Fibroblast of pulmonary artery (primary cell): Measurements from ENCODE around the gene FOXL3.

Source experiments
- DNase-seq: peaks from one replicate; pipeline ENCODE4 v3.0.0-alpha.2; 2010; ENCODE audit warnings: low read depth
- H3K4me3 ChIP-seq: replicated peaks from 2 replicates; pipeline ENCODE4 v1.5.1; 2011; ENCODE audit warnings: low read depth, mild to moderate bottlenecking, control low read depth, low read length, moderate library complexity
- TF ChIP-seq, protein P1 (sequence below): IDR thresholded peaks from 2 replicates; pipeline ENCODE4 v1.5.1; 2011; ENCODE audit warnings: mild to moderate bottlenecking, control low read depth, low read length, inconsistent platforms; ENCODE audit errors: missing control alignments

The FOXL3 gene

DNA sequence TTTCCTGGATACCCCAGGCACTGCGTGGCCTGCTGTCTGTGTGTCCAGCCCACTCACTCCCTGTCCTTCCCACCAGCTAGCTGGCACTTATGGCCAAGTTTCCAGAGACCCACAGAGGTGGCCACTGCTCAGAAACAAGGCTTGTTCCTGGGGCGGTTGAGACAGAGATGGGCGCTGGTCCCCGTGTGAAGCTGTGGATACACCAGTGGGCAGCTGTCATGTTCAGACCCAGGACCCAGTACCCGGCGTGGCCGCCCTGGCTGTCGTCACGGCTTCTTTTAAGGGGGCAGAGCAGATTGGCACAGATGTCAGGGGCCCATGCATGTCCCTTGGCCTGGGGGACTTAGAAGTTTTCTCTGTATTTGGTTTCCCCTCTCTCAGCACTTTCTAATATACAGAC, 36.3 kb downstream of the FOXL3 start:
- H3K4me3 ChIP-seq: no peak overlapping the region
- TF ChIP-seq, protein P1, sequence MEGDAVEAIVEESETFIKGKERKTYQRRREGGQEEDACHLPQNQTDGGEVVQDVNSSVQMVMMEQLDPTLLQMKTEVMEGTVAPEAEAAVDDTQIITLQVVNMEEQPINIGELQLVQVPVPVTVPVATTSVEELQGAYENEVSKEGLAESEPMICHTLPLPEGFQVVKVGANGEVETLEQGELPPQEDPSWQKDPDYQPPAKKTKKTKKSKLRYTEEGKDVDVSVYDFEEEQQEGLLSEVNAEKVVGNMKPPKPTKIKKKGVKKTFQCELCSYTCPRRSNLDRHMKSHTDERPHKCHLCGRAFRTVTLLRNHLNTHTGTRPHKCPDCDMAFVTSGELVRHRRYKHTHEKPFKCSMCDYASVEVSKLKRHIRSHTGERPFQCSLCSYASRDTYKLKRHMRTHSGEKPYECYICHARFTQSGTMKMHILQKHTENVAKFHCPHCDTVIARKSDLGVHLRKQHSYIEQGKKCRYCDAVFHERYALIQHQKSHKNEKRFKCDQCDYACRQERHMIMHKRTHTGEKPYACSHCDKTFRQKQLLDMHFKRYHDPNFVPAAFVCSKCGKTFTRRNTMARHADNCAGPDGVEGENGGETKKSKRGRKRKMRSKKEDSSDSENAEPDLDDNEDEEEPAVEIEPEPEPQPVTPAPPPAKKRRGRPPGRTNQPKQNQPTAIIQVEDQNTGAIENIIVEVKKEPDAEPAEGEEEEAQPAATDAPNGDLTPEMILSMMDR: no peak
- DNase-seq: no peak

DNA sequence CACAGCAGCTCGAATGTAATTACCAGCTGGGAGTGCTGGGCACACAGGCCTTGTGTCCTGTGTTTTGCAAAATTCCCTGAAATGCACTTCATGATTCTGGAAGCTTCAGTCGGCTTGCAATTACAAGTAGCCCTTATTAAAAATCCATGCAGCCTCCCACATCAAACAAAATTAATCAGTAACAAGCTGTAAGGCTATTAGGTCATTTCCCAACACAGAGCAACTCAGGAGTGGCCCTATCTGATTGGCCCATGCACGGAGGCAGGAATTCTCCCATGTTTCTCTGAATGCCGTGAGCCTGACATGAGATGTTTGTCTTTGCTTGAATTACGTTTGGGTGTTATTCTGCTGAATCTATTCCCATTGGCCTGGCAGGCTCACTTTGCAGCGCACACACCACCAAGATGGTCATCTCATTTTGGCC, 36.9 kb downstream of the FOXL3 start:
- peak; percentile 22 for DNase-seq
- TF ChIP-seq, protein P1: no peak
- no peak overlapping the region for H3K4me3 ChIP-seq

DNA sequence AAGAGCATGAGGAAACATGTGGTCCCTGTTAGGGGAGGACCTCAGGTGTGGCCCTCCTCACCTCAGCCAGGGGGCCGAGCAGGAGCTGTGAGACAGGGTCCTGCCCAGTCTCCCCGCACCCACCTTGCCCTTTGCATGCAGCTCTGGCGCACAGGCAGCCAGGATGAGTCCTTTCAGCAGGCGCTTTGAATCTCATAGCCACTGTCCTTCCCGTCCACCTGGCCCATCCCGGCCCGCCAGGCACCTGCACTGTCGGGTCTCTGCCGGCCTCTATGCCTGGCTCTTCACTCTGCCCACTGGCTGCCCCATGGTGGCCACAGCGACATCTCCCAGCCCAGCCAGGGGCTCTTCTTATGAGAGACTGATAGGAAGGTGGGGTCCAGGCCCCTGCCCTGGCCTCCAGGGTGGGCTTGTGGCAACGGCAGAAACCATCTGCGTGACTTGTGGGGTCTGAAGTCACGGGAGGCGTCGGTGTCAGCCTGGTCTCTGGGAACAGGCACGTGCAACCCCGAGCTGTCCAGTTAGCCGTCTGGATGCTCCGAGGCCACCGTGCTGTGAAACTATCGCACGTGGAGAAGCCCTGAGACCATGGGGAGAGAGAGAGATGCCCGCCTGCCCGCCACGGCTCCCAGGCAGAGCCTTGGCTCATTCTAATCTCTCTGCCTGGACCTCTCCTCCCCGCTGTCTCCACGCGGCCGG, 37.4 kb downstream of the FOXL3 start:
- H3K4me3 ChIP-seq: no peak overlapping the region
- DNase-seq: no peak
- TF ChIP-seq, protein P1: no peak

DNA sequence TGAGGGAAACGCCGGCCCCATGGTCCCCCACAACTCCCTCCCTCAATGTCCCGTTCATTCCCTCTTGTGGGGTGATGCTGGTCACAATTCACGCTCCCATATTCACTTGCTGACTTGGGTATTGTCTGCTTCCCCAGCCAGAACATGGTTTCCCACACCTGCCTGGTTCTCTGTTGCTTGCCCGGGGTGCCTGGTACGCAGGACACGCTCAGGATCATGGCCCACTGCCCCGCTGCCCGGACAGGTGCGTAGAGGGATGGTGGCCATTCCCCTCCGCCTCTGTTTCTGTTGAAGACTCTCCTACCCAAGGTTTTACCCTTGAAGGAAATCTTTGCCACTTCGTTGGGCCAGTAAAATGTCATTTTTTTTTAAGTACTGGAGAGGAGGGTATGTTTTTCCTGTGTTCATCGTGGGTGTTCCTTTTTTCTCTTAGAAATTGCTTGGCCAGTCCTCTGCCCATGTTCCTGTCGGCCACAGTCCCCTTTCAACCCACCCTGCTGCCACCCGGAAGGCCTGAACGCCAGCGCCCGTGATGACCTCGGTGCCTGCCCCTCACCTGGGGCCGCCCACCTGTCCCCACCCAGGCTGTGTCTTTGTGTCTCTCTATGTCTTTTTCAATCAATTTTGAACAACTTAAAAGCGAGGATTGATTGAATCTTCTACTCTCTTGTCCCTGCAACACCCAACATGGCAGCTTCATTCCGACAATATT, 38.2 kb downstream of the FOXL3 start:
- TF ChIP-seq, protein P1: no peak
- DNase-seq: no peak
- H3K4me3 ChIP-seq: no peak overlapping the region

DNA sequence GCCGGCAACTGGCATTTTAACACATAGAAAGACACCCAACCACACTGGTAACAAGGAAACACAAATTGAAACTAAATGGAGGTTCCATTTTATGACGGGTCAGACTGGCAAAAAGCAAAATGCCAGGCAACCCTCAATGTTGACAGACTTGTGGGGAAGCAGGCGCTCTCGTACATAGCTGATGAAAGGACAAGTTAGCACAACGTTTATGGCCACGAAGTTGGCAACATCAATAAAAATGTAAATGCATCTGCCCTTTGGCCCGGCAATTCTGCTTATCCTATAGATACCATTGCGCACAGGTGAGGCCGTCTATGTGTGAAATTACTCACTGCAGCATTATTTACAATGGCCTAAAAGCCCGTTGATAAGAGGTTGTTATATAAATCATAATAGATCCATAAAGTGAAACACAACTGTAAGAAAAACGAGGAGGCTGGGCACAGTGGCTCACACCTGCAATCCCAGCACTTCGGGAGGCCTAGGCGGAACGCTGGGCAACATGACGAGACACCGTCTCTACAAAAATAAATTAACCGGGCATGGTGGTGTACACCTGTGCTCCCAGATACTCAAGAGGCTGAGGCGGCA, 39.8 kb downstream of the FOXL3 start:
- no peak overlapping the region for H3K4me3 ChIP-seq
- TF ChIP-seq, protein P1: no peak
- DNase-seq: no peak

DNA sequence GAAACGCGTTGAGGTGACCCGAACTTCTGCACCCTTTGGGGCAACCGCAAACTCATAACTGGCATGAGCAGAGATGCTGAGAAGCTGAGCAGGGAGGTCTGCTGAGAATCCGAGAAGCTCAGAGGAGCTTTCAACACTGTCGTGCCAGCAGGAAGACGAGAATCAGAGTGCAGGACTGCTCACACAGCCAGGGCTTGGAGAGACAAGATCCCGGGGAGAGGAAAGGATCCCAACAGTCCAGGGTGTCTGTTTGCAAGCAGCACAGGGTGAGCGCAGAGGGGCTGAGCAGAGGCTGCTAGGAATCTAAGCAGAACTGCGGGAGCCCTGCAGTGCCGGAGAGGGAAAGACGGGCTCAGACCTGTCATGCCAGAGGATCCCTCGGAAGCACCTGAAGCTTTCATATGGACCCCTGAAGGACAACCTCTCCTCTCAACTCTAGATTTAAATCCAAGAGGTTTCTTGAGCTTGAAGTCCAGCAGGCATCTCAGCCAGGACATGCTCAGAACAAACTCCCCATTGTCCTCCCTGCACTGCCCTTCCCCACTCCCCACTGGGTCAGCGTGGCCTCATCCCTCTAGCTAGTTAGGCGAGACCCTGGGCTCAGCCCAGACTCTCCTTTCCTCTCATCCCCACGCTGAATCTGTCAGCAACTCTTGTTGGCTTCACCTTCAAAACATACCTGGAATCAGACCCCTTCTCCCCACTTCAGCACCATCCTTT, 40.7 kb downstream of the FOXL3 start:
- no peak for DNase-seq
- no peak overlapping the region for H3K4me3 ChIP-seq
- TF ChIP-seq, protein P1: no peak
